Karpas-422 (cell line): ENCODE measurements around the gene RPS8. TPM values are rescaled to one million over a fixed set of nuclear protein-coding genes. Genes with fewer than 3 reads are reported as not detected.

Experiments
- DNase-seq: peaks from one replicate; pipeline ENCODE4 v3.0.0-alpha.2; 2015
- H2AFZ ChIP-seq: fragments of 200-600 bp; sonication (generic); 2 replicates; pipeline ENCODE4 v1.6.1; 2014; ENCODE audit warnings: antibody characterized with exemption, low read length, mixed read lengths
- H3K27ac ChIP-seq: fragments of 200-600 bp; sonication (generic); 2 replicates; pipeline ENCODE4 v1.5.1; 2014; ENCODE audit warnings: mild to moderate bottlenecking, low read length, moderate library complexity
- H3K27me3 ChIP-seq: fragments of 200-600 bp; sonication (generic); 2 replicates; pipeline ENCODE4 v1.6.1; 2014; ENCODE audit warnings: low read length, mixed read lengths
- H3K36me3 ChIP-seq: fragments of 200-600 bp; sonication (generic); 2 replicates; pipeline ENCODE4 v1.6.1; 2014; ENCODE audit warnings: low read length, mixed read lengths; ENCODE audit not compliant: insufficient read depth
- H3K4me1 ChIP-seq: fragments of 200-600 bp; sonication (generic); 2 replicates; pipeline ENCODE4 v1.6.1; 2014; ENCODE audit warnings: mild to moderate bottlenecking, low read length, mixed read lengths
- H3K4me2 ChIP-seq: fragments of 200-600 bp; sonication (generic); 2 replicates; pipeline ENCODE4 v1.6.1; 2014; ENCODE audit warnings: low read length, low read depth, mild to moderate bottlenecking; ENCODE audit not compliant: poor library complexity, severe bottlenecking
- H3K4me3 ChIP-seq: fragments of 200-600 bp; sonication (generic); 2 replicates; pipeline ENCODE4 v1.5.1; 2014; ENCODE audit warnings: mild to moderate bottlenecking, antibody characterized with exemption, low read length, mixed read lengths
- H3K79me2 ChIP-seq: fragments of 200-600 bp; sonication (generic); 2 replicates; pipeline ENCODE4 v1.6.1; 2014; ENCODE audit warnings: mild to moderate bottlenecking, low read length, mixed read lengths
- H3K9ac ChIP-seq: fragments of 200-600 bp; sonication (generic); 2 replicates; pipeline ENCODE4 v1.6.0; 2014; ENCODE audit warnings: low read length
- H3K9me2 ChIP-seq: fragments of 200-600 bp; sonication (generic), shearing (Covaris generic); replicated peaks from 2 replicates; pipeline ENCODE4 v1.6.0; 2014; ENCODE audit warnings: mild to moderate bottlenecking, low read length, moderate library complexity; ENCODE audit not compliant: insufficient read depth
- H3K9me3 ChIP-seq: fragments of 300-700, 200-600 bp; sonication (generic); 2 replicates; pipeline ENCODE4 v1.6.1; 2014; ENCODE audit warnings: low read length, mixed read lengths
- H4K20me1 ChIP-seq: fragments of 200-600 bp; sonication (generic); 2 replicates; pipeline ENCODE4 v1.6.1; 2014; ENCODE audit warnings: mild to moderate bottlenecking, antibody characterized with exemption, low read length, low read depth; ENCODE audit not compliant: insufficient read depth
- total RNA-seq: library from RNA; depleted of rRNA; stranded (reverse); fragments of >200 nt; shearing (Covaris generic); gene quantifications from 2 replicates; pipeline ENCODE4 v1.2.3, GENCODE V29; 2014; ENCODE audit warnings: low replicate concordance

RPS8 gene
- total RNA-seq, 1 experiment from 2014 or later = 3,372 TPM

DNA sequence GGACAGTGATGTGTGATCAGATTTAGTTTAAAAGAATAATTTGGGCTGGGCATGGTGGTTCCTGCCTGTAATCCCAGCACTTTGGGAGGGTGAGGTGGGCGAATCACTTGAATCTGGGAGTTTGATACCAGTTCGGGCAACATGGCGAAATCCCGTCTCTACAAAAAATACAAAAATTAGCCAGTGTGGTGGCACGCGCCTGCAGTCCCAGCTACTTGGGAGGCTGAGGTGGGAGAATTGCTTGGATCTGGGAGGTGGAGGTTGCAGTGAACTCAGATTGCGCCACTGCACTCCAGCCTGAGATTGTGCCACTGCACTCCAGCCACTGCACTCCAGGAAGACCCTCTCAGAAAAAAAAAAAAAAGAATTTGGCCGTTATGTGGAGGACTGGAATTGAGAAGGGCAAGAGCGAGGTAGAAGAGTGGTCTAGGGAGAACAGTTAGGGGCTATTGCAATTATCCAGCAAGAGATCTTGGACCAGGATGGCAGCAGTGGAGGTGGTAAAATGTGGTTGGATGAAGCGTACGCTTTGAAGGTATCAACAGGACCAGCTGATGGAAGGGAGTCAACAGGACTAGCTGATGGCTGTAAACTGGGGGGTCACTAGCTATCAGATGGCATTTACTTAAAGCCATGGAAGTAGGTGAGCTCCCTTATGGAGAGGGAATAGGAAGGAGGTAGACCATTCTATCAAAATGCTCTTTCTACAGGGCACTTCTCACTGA is 42.6 kb downstream of the RPS8 start:
- H3K4me2 ChIP-seq = peak overlapping the region; percentile 89
- H2AFZ ChIP-seq = no peak overlapping the region
- H3K4me3 ChIP-seq = peak overlapping the region; percentile 34; the same call in 1 of the 2 replicates
- H3K9me2 ChIP-seq = no peaks in the 10 kb centered on the region
- H3K9me3 ChIP-seq = no peaks in the 10 kb centered on the region
- H3K27ac ChIP-seq = no peak overlapping the region
- no peak for DNase-seq
- H4K20me1 ChIP-seq = no peaks in the 10 kb centered on the region
- H3K4me1 ChIP-seq = peaks cover 26% of the 10 kb centered on the region
- H3K79me2 ChIP-seq = no peaks in the 10 kb centered on the region
- no peak overlapping the region for H3K9ac ChIP-seq
- H3K27me3 ChIP-seq = no peaks in the 10 kb centered on the region
- no peaks in the 10 kb centered on the region for H3K36me3 ChIP-seq

DNA sequence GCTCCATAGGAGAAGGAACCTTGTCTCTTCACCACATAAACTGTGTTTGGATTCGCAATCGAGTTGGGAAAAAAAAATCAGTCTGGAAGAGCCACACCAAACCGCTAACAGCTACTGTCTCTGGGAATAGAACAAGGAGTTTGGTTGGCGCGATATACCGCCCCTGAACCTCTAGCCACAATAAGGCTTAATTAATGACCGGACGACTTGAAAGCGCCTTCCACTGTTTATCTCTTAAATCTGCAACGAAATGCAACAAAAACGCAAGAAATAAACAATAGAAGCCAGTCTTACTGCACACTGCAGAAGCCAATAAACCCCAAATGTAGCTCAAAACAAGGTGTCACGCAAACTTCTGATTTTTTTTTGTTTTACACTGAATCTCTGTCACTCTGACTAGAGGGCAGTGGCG is 43.9 kb downstream of the RPS8 start:
- Histone ChIP-seq H3K4me2 (peak overlapping the region; percentile 89), H2AFZ (no peak overlapping the region), H3K9me3 (no peaks in the 10 kb centered on the region), H4K20me1 (no peaks in the 10 kb centered on the region), H3K4me3 (peak overlapping the region; percentile 69), H3K27ac (peak overlapping the region; percentile 91), H3K36me3 (no peaks in the 10 kb centered on the region), H3K9ac (peak overlapping the region; percentile 76), H3K9me2 (no peaks in the 10 kb centered on the region), H3K27me3 (no peaks in the 10 kb centered on the region), H3K79me2 (no peaks in the 10 kb centered on the region), H3K4me1 (peaks cover 26% of the 10 kb centered on the region)
- DNase-seq = no peak

DNA sequence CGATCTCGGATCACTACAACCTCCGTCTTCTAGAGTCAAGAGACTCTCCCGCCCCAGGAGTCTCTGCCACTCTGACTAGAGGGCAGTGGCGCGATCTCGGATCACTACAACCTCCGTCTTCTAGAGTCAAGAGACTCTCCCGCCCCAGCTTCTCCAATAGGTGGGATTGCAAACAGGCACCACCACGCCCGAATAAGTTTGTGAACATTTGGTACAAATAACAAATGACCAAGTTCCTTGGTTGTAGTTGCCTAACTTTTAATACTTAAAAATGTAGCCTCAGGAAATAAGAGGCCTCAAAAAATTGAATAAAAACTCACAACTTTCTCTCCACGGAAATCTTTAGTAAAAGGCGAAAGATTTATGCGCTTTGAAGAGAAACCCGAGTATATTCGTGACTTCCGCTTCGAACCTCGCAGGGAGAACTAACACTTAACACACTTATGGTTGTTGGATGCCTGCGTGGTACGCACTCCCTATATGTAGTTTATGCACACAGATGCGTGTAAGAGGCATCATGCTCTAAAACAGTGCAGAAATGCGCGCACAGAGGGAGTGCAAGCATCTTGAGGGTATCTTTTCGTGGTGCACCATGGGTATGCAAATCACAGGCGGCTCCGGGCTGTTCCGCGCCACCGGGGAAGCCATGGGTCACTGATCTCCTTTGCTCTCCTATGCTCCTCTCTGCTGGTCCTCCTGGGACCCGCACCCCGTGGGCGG is 44.4 kb downstream of the RPS8 start:
- peak overlapping the region; percentile 89 for H3K4me2 ChIP-seq
- H2AFZ ChIP-seq = peak overlapping the region; percentile 69

DNA sequence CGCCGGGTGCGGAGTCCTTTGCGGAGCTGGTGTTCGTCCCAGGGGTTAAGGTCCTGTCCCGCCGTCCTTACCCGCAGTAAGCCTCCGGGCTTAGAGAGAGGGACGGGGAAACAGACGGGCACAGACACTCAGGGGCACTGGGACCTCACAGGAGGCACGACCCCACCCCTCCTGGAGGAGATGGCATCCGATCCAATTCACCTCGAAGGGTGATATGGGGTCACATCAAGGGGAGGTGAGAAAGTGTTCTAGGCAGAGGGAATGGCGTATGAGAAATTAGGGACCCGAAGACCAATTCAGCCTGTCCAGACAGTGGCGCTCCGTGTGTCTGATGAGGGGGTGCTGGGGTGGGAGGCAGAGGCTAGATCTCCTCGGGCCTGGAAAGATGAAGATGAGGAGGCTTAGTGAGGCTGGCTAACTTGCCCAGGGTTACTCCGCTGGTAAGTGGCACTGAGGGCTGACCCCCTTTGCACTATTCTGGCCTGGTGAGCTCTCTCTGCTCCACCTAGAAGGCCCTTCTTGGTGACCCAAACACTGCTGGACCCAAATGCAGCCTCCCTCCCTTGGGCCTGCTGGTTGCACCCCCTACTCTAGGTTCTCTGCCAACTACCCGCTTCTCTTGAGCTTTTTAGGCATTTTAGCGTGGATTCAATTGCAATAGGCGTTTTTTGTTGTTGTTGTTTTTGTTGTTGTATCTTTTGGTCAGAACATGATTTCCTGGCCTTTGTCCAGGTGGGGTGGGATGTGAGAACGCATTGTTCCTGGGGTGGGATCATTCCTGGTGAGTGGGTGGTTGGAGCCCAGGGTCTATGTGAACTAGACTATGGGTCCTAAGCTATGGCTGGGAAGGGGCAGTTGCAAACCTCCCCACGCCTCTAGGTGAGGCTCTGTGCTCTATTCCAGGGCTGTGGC is 45.2 kb downstream of the RPS8 start:
- H3K36me3 ChIP-seq = no peaks in the 10 kb centered on the region
- peak overlapping the region; percentile 76 for H3K9ac ChIP-seq
- peaks cover 26% of the 10 kb centered on the region for H3K4me1 ChIP-seq
- no peaks in the 10 kb centered on the region for H3K79me2 ChIP-seq
- no peaks in the 10 kb centered on the region for H3K9me2 ChIP-seq
- H3K27ac ChIP-seq = peak overlapping the region; percentile 91
- H3K4me3 ChIP-seq = peak overlapping the region; percentile 69
- H4K20me1 ChIP-seq = no peaks in the 10 kb centered on the region
- H3K9me3 ChIP-seq = no peaks in the 10 kb centered on the region
- H3K4me2 ChIP-seq = peak overlapping the region; percentile 89
- no peak for DNase-seq
- peak overlapping the region; percentile 69 for H2AFZ ChIP-seq
- no peaks in the 10 kb centered on the region for H3K27me3 ChIP-seq

More for the DNA sequence above, 44.4 kb downstream of the RPS8 start:
- peaks cover 26% of the 10 kb centered on the region for H3K4me1 ChIP-seq
- no peaks in the 10 kb centered on the region for H3K79me2 ChIP-seq
- H3K9me2 ChIP-seq = no peaks in the 10 kb centered on the region
- DNase-seq = peak; percentile 93
- peak overlapping the region; percentile 91 for H3K27ac ChIP-seq
- H3K36me3 ChIP-seq = no peaks in the 10 kb centered on the region
- H3K27me3 ChIP-seq = no peaks in the 10 kb centered on the region
- H4K20me1 ChIP-seq = no peaks in the 10 kb centered on the region
- peak overlapping the region; percentile 76 for H3K9ac ChIP-seq
- H3K4me3 ChIP-seq = peak overlapping the region; percentile 69
- H3K9me3 ChIP-seq = no peaks in the 10 kb centered on the region

DNA sequence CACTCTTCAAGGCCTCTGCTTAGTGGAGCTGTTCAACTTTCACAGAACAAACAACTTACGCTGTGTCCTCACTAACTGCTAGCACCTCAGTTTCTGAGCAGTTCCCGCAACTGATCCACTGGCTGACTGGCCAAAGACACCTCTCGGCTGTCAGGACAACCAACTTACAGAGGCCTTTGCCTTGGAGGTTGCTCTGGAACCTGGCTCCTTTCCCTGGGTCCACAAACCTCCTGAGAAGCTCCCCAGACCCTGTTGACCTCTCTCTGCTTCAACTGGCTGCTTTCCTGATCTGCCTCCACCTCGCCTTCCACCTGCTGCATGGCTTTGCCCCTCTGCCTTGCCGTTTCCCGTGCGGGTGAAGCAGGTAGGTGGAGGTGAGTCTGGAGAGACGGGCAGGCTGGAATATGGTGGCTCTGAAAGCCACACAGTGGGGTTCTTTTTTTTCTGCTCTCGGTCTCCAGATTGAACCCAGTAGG is 45.9 kb downstream of the RPS8 start:
- no peak overlapping the region for H3K4me2 ChIP-seq
- H3K9ac ChIP-seq = no peak overlapping the region
- H3K79me2 ChIP-seq = no peaks in the 10 kb centered on the region
- H3K9me2 ChIP-seq = no peaks in the 10 kb centered on the region
- no peaks in the 10 kb centered on the region for H3K27me3 ChIP-seq
- no peaks in the 10 kb centered on the region for H3K9me3 ChIP-seq
- H3K4me3 ChIP-seq = no peak overlapping the region
- H3K36me3 ChIP-seq = no peaks in the 10 kb centered on the region
- DNase-seq = no peak
- H4K20me1 ChIP-seq = no peaks in the 10 kb centered on the region
- H3K4me1 ChIP-seq = peaks cover 26% of the 10 kb centered on the region
- no peak overlapping the region for H2AFZ ChIP-seq
- H3K27ac ChIP-seq = no peak overlapping the region

DNA sequence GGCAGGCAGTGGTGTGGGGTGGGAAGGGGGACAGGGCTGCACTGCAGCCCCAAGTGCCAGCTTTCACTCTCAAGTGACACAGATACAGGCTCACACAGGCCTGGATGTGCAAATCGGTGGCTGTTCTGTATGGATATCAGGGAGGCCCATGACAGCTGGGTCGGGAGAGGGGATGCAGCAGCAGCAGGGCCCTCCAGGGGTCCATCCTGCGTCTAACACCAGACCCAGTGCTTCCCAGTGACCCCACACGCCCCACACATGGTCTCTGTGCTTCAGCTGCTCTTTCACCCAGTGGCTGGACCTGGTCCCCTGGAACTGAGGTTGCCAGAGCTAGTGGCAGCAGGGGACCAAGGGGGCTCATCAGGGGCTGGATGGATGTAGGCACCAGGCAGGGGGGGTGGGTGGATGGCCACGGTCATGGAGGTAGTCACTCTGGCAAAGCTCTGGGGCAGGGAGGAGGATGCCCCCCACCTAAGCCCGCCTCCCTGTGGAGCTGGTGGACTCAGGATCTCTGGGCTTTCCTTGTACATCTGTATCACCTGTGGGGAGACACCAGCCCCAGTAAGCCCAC is 46.9 kb downstream of the RPS8 start:
- no peak overlapping the region for H3K4me3 ChIP-seq
- H3K9me2 ChIP-seq = no peaks in the 10 kb centered on the region
- H3K4me2 ChIP-seq = no peak overlapping the region
- no peak for DNase-seq
- no peaks in the 10 kb centered on the region for H3K9me3 ChIP-seq
- no peak overlapping the region for H3K27ac ChIP-seq
- no peak overlapping the region for H3K9ac ChIP-seq
- no peak overlapping the region for H2AFZ ChIP-seq
- no peaks in the 10 kb centered on the region for H3K79me2 ChIP-seq
- H3K27me3 ChIP-seq = no peaks in the 10 kb centered on the region
- H4K20me1 ChIP-seq = no peaks in the 10 kb centered on the region
- H3K36me3 ChIP-seq = no peaks in the 10 kb centered on the region
- H3K4me1 ChIP-seq = peaks cover 26% of the 10 kb centered on the region

DNA sequence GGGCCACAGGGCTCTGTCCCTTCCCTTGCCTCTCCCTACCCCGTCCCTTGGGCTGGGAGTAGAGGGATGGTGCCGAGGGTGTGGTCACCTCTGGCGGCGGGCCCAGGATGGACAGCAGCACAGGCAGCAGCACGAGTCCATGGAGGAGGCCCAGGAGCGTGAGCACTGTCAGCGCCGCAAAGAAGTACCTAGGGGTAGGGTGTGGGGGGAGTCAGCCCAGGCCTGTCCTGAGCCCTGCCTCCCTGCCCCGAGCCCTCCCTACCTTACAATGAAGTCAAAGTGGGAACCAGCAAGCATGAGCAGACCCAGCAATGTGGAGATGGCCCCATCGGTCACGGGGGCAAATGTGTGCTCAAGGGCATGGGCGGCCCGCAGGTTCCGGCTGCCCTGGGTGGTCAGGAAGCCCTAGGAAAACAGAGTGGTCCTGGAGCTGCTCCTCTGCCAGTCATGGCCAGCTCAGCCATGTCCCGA is 47.7 kb downstream of the RPS8 start:
- no peak overlapping the region for H3K4me2 ChIP-seq

More for the DNA sequence above, 47.7 kb downstream of the RPS8 start:
- Histone ChIP-seq H3K27ac (no peak overlapping the region), H3K4me1 (peaks cover 25% of the 10 kb centered on the region), H3K4me3 (no peak overlapping the region), H2AFZ (no peak overlapping the region), H3K27me3 (no peaks in the 10 kb centered on the region), H3K36me3 (no peaks in the 10 kb centered on the region), H3K9me2 (no peaks in the 10 kb centered on the region), H3K9ac (no peak overlapping the region), H4K20me1 (no peaks in the 10 kb centered on the region), H3K9me3 (no peaks in the 10 kb centered on the region), H3K79me2 (no peaks in the 10 kb centered on the region)
- no peak for DNase-seq
